ENCODE results near the gene NAPSA. TPM values are rescaled to one million over a fixed set of nuclear protein-coding genes. Genes with fewer than 3 reads are reported as not detected.

The NAPSA gene
- total and polyA plus RNA-seq, 2 donors (not counting 1 experiment from before 2014, with no cell fraction given) = 0.03 to 0.17 TPM

DNA sequence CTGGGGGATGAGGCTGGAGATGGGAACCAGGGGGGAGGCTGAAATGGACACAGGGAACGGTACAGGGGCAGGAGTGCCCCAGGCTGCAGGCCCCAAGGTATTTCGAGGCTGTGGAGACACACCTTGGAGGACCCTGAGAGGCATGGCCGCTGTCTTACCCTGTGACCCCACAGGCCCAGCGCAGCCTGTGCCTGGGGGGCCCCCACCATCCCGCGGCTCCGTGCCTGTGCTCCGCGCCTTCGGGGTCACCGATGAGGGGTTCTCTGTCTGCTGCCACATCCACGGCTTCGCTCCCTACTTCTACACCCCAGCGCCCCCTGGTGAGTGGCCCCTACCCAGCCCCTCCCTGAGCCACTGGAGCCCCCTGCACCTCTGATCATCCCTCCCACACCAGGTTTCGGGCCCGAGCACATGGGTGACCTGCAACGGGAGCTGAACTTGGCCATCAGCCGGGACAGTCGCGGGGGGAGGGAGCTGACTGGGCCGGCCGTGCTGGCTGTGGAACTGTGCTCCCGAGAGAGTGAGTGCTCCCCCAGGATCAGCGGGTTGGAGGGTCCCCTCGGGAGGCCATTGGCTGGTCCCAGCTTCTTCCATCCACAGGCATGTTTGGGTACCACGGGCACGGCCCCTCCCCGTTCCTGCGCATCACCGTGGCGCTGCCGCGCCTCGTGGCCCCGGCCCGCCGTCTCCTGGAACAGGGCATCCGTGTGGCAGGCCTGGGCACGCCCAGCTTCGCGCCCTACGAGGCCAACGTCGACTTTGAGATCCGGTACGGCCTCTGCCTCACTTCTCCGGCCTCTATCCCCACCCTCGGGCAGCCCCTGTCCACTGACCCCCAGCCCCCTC, 36.4 kb upstream of the NAPSA start:
- H3K9ac ChIP-seq (ENCODE audit: insufficient read depth, low read length) = no peak overlapping the region
- DNase-seq (ENCODE audit: low read depth in 2 of 2) = no peak
- no peaks in the 10 kb centered on the region for H3K27me3 ChIP-seq (ENCODE audit: control insufficient read depth, insufficient read depth, low read length)
- no peak overlapping the region for H2AFZ ChIP-seq (ENCODE audit: low read length)
- no peak overlapping the region for H3K4me2 ChIP-seq (ENCODE audit: extremely low read depth, insufficient read depth, low read length)
- no peaks in the 10 kb centered on the region for H3K9me3 ChIP-seq (ENCODE audit: control insufficient read depth, insufficient read depth, low read depth, low read length)
- TF ChIP-seq EZH2 (IDR thresholded peaks at IDR 0.05; ENCODE audit: low read length, missing control alignments) = no peak
- TF ChIP-seq, protein P1, sequence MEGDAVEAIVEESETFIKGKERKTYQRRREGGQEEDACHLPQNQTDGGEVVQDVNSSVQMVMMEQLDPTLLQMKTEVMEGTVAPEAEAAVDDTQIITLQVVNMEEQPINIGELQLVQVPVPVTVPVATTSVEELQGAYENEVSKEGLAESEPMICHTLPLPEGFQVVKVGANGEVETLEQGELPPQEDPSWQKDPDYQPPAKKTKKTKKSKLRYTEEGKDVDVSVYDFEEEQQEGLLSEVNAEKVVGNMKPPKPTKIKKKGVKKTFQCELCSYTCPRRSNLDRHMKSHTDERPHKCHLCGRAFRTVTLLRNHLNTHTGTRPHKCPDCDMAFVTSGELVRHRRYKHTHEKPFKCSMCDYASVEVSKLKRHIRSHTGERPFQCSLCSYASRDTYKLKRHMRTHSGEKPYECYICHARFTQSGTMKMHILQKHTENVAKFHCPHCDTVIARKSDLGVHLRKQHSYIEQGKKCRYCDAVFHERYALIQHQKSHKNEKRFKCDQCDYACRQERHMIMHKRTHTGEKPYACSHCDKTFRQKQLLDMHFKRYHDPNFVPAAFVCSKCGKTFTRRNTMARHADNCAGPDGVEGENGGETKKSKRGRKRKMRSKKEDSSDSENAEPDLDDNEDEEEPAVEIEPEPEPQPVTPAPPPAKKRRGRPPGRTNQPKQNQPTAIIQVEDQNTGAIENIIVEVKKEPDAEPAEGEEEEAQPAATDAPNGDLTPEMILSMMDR (conservative IDR thresholded peaks at IDR 0.05 in 1 of 2, IDR thresholded peaks at IDR 0.05 in 1 of 2; ENCODE audit: low read depth in 1 of 2, low read length in 2 of 2) = no peak
- no peaks in the 10 kb centered on the region for H3K79me2 ChIP-seq (ENCODE audit: control insufficient read depth, insufficient read depth, low read length)
- H3K4me3 ChIP-seq (replicated peaks in 1 of 4; ENCODE audit: control extremely low read depth in 1 of 4, insufficient read depth in 1 of 4, low read depth in 3 of 4, low read length in 4 of 4) = no peak overlapping the region
- no peak overlapping the region for H3K27ac ChIP-seq (ENCODE audit: insufficient read depth, low read length)
- H4K20me1 ChIP-seq (ENCODE audit: control insufficient read depth, extremely low read depth, insufficient read depth, low read length) = no peaks in the 10 kb centered on the region
- H3K36me3 ChIP-seq (ENCODE audit: control insufficient read depth, insufficient read depth, low read length) = peaks cover 6% of the 10 kb centered on the region
- H3K4me1 ChIP-seq (ENCODE audit: control insufficient read depth, extremely low read depth, insufficient read depth, low read length) = no peaks in the 10 kb centered on the region

DNA sequence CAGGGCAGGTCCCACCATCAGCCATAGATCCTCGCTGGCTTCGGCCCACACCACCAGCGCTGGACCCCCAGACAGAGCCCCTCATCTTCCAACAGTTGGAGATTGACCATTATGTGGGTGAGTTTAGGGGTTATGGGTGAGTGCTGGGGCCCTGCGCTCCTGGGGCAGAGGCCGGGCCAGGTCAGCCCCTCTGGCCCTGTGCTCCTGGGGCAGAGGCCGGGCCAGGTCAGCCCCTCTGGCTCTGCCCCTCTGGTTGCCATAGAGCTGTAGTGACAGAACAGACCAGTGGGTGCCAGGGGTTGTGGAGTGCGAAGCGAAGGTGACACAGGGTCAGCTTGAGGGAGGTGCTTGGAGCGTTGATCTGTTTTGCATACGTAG, 33.9 kb upstream of the NAPSA start:
- no peak for DNase-seq (ENCODE audit: low read depth in 2 of 2)
- Histone ChIP-seq H3K9ac (ENCODE audit: insufficient read depth, low read length) (no peak overlapping the region), H3K27ac (ENCODE audit: insufficient read depth, low read length) (no peak overlapping the region), H3K9me3 (ENCODE audit: control insufficient read depth, insufficient read depth, low read depth, low read length) (no peaks in the 10 kb centered on the region), H3K4me1 (ENCODE audit: control insufficient read depth, extremely low read depth, insufficient read depth, low read length) (no peaks in the 10 kb centered on the region), H4K20me1 (ENCODE audit: control insufficient read depth, extremely low read depth, insufficient read depth, low read length) (no peaks in the 10 kb centered on the region), H3K79me2 (ENCODE audit: control insufficient read depth, insufficient read depth, low read length) (no peaks in the 10 kb centered on the region), H3K4me2 (ENCODE audit: extremely low read depth, insufficient read depth, low read length) (no peak overlapping the region), H3K36me3 (ENCODE audit: control insufficient read depth, insufficient read depth, low read length) (no peaks in the 10 kb centered on the region), H2AFZ (ENCODE audit: low read length) (no peak overlapping the region), H3K27me3 (ENCODE audit: control insufficient read depth, insufficient read depth, low read length) (no peaks in the 10 kb centered on the region), H3K4me3 (replicated peaks in 1 of 4; ENCODE audit: control extremely low read depth in 1 of 4, insufficient read depth in 1 of 4, low read depth in 3 of 4, low read length in 4 of 4) (no peak overlapping the region)
- TF ChIP-seq, protein P1 (conservative IDR thresholded peaks at IDR 0.05 in 1 of 2, IDR thresholded peaks at IDR 0.05 in 1 of 2; ENCODE audit: low read depth in 1 of 2, low read length in 2 of 2) = no peak
- no peak for TF ChIP-seq EZH2 (IDR thresholded peaks at IDR 0.05; ENCODE audit: low read length, missing control alignments)

DNA sequence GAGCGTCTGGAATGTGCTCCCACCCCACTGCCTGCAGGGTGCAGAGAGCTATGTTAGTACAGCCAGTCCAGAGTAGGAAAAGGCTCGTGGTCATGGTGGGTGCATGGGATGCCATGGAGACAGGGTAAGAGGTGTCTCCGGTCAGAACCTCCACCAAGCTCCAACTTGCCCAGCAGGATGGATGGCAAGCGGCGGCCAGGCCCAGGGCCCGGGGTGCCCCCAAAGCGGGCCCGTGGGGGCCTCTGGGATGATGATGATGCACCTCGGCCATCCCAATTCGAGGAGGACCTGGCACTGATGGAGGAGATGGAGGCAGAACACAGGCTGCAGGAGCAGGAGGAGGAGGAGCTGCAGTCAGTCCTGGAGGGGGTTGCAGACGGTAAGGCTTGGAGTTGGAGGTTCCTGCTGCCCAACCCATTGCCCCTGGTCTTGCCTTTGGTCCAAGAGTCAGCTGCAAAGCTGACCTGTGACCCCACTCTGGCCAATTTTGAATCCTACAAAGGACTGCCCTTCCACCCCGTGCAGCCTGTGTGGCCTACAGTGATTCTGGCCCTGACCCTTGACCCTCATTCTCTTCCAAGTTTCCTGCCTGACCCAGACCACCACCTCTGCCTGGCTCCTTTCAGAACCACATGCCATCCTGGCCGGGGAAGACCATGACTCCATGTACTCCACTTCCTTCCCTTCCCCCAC, 33.4 kb upstream of the NAPSA start:
- DNase-seq (ENCODE audit: low read depth in 2 of 2) = no peak
- Histone ChIP-seq H3K9me3 (ENCODE audit: control insufficient read depth, insufficient read depth, low read depth, low read length) (no peaks in the 10 kb centered on the region), H3K79me2 (ENCODE audit: control insufficient read depth, insufficient read depth, low read length) (no peaks in the 10 kb centered on the region), H3K4me2 (ENCODE audit: extremely low read depth, insufficient read depth, low read length) (no peak overlapping the region), H3K27ac (ENCODE audit: insufficient read depth, low read length) (no peak overlapping the region), H3K4me1 (ENCODE audit: control insufficient read depth, extremely low read depth, insufficient read depth, low read length) (no peaks in the 10 kb centered on the region), H3K36me3 (ENCODE audit: control insufficient read depth, insufficient read depth, low read length) (no peaks in the 10 kb centered on the region), H4K20me1 (ENCODE audit: control insufficient read depth, extremely low read depth, insufficient read depth, low read length) (no peaks in the 10 kb centered on the region), H3K4me3 (replicated peaks in 1 of 4; ENCODE audit: control extremely low read depth in 1 of 4, insufficient read depth in 1 of 4, low read depth in 3 of 4, low read length in 4 of 4) (no peak overlapping the region), H3K9ac (ENCODE audit: insufficient read depth, low read length) (no peak overlapping the region), H2AFZ (ENCODE audit: low read length) (no peak overlapping the region), H3K27me3 (ENCODE audit: control insufficient read depth, insufficient read depth, low read length) (no peaks in the 10 kb centered on the region)
- TF ChIP-seq EZH2 (IDR thresholded peaks at IDR 0.05; ENCODE audit: low read length, missing control alignments) = no peak
- TF ChIP-seq, protein P1 (conservative IDR thresholded peaks at IDR 0.05 in 1 of 2, IDR thresholded peaks at IDR 0.05 in 1 of 2; ENCODE audit: low read depth in 1 of 2, low read length in 2 of 2) = no peak

Measured in fibroblast of lung (primary cell).